ENCODE measurements around the gene SPATA46.
A peak's percentile ranks its signal among the peaks of the same experiment; 100 is the strongest.
"Not testable (repeated sequence)": the region's sequence is repeated elsewhere in the genome, so short reads cannot be mapped to it uniquely, and the experiment has no call there.

SPATA46 gene

GRCh38 chr1:162358928-162359327, 17.7 kb downstream of the SPATA46 start:
- no peak overlapping the region for H3K4me3 ChIP-seq (replicated peaks; ENCODE audit: low read depth, low read length)
- TF ChIP-seq CTCF (IDR thresholded peaks at IDR 0.05; ENCODE audit: low read depth, low read length, missing control alignments): no peak
- no peak for DNase-seq (ENCODE audit: extremely low read depth, low read depth)

- H3K4me3 ChIP-seq (replicated peaks; ENCODE audit: low read depth, low read length): no peak overlapping the region
- TF ChIP-seq CTCF (IDR thresholded peaks at IDR 0.05; ENCODE audit: low read depth, low read length, missing control alignments): peak; percentile 58
- DNase-seq (ENCODE audit: extremely low read depth, low read depth): peak; percentile 15
Measured at GRCh38 chr1:162357681-162358266, 18.9 kb downstream of the SPATA46 start.

GRCh38 chr1:162353702-162354101, 23.0 kb downstream of the SPATA46 start:
- H3K4me3 ChIP-seq (replicated peaks; ENCODE audit: low read depth, low read length): no peak overlapping the region
- DNase-seq (ENCODE audit: extremely low read depth, low read depth): no peak
- TF ChIP-seq CTCF (IDR thresholded peaks at IDR 0.05; ENCODE audit: low read depth, low read length, missing control alignments): no peak

GRCh38 chr1:162353078-162353477, 23.6 kb downstream of the SPATA46 start:
- H3K4me3 ChIP-seq (replicated peaks; ENCODE audit: low read depth, low read length): no peak overlapping the region
- no peak for DNase-seq (ENCODE audit: extremely low read depth, low read depth)
- no peak for TF ChIP-seq CTCF (IDR thresholded peaks at IDR 0.05; ENCODE audit: low read depth, low read length, missing control alignments)

GRCh38 chr1:162351874-162352273, 24.8 kb downstream of the SPATA46 start:
- DNase-seq (ENCODE audit: extremely low read depth, low read depth); H3K4me3 ChIP-seq (replicated peaks; ENCODE audit: low read depth, low read length): not testable (repeated sequence)

GRCh38 chr1:162351246-162351842, 25.3 kb downstream of the SPATA46 start:
- no peak for TF ChIP-seq CTCF (IDR thresholded peaks at IDR 0.05; ENCODE audit: low read depth, low read length, missing control alignments)
- H3K4me3 ChIP-seq (replicated peaks; ENCODE audit: low read depth, low read length): no peak overlapping the region
- no peak for DNase-seq (ENCODE audit: extremely low read depth, low read depth)

- TF ChIP-seq CTCF (IDR thresholded peaks at IDR 0.05; ENCODE audit: low read depth, low read length, missing control alignments): no peak
- peak; percentile 72 for DNase-seq (ENCODE audit: extremely low read depth, low read depth)
- no peak overlapping the region for H3K4me3 ChIP-seq (replicated peaks; ENCODE audit: low read depth, low read length)
Measured at GRCh38 chr1:162349635-162350330, 26.9 kb downstream of the SPATA46 start.

Measured in HFF-Myc (cell line).